ENCODE measurements around the gene NUDCD3.

NUDCD3 gene

GRCh38 chr7:44445986-44446671 lies 44.3 kb downstream of the NUDCD3 start:
- H3K23ac ChIP-seq (ENCODE audit: low read length): no peak overlapping the region
- H2BK120ac ChIP-seq (ENCODE audit: insufficient read depth, low read length, poor library complexity): no peak overlapping the region
- no peaks in the 10 kb centered on the region for H3K79me2 ChIP-seq (ENCODE audit: control insufficient read depth, insufficient read depth, low read length, poor library complexity)
- H3K18ac ChIP-seq (ENCODE audit: low read length): no peak overlapping the region
- no CpG with 5 or more reads among the region's 2 CpGs for WGBS (ENCODE audit: extremely low coverage, insufficient coverage, insufficient read length)
- H3K79me1 ChIP-seq (ENCODE audit: low read length): no peaks in the 10 kb centered on the region
- no peak overlapping the region for H3K4me2 ChIP-seq (ENCODE audit: low read length)
- H3K14ac ChIP-seq (ENCODE audit: low read length): no peak overlapping the region
- no peak overlapping the region for H4K8ac ChIP-seq (ENCODE audit: low read depth, low read length)
- H4K91ac ChIP-seq (ENCODE audit: low read depth, low read length): no peak overlapping the region
- no peak overlapping the region for H2AK5ac ChIP-seq (ENCODE audit: low read length)
- no peak overlapping the region for H2BK12ac ChIP-seq (ENCODE audit: low read length)
- peaks cover 6 to 13% of the 10 kb centered on the region in 2 experiments for H3K36me3 ChIP-seq (ENCODE audit: control insufficient read depth in 1 of 2, insufficient read depth in 2 of 2, low read length in 2 of 2)
- no peaks in the 10 kb centered on the region for H3K27me3 ChIP-seq (ENCODE audit: insufficient read depth, low read length)
- no peak for DNase-seq
- H4K12ac ChIP-seq (ENCODE audit: low read depth, low read length): no peak overlapping the region
- H3K9me3 ChIP-seq (ENCODE audit: insufficient read depth, low read depth, low read length): no peaks in the 10 kb centered on the region
- H2AFZ ChIP-seq (ENCODE audit: insufficient read depth, low read length, poor library complexity): no peak overlapping the region
- H3K4ac ChIP-seq (ENCODE audit: low read depth, low read length): no peak overlapping the region
- no peaks in the 10 kb centered on the region for H3K4me1 ChIP-seq (ENCODE audit: control insufficient read depth in 1 of 2, insufficient read depth in 2 of 2, low read length in 2 of 2)
- no peak overlapping the region for H3K9ac ChIP-seq (ENCODE audit: low read length)
- no peak overlapping the region for H3K4me3 ChIP-seq (ENCODE audit: low read depth, low read length)
- H2BK5ac ChIP-seq (ENCODE audit: low read depth, low read length, poor library complexity): no peak overlapping the region
- no peak overlapping the region for H3K27ac ChIP-seq (ENCODE audit: low read depth, low read length)

- H3K79me2 ChIP-seq (ENCODE audit: control insufficient read depth, insufficient read depth, low read length, poor library complexity): no peaks in the 10 kb centered on the region
- H4K91ac ChIP-seq (ENCODE audit: low read depth, low read length): no peak overlapping the region
- no peak overlapping the region for H3K23ac ChIP-seq (ENCODE audit: low read length)
- H3K4ac ChIP-seq (ENCODE audit: low read depth, low read length): no peak overlapping the region
- no peak overlapping the region for H3K27ac ChIP-seq (ENCODE audit: low read depth, low read length)
- H4K8ac ChIP-seq (ENCODE audit: low read depth, low read length): no peak overlapping the region
- peaks cover 0 to 7% of the 10 kb centered on the region in 2 experiments for H3K36me3 ChIP-seq (ENCODE audit: control insufficient read depth in 1 of 2, insufficient read depth in 2 of 2, low read length in 2 of 2)
- no CpG with 5 or more reads among the region's 3 CpGs for WGBS (ENCODE audit: extremely low coverage, insufficient coverage, insufficient read length)
- no peak overlapping the region for H2BK5ac ChIP-seq (ENCODE audit: low read depth, low read length, poor library complexity)
- peaks cover 6 to 7% of the 10 kb centered on the region in 2 experiments for H3K4me1 ChIP-seq (ENCODE audit: control insufficient read depth in 1 of 2, insufficient read depth in 2 of 2, low read length in 2 of 2)
- no peak overlapping the region for H3K4me3 ChIP-seq (ENCODE audit: low read depth, low read length)
- H2BK120ac ChIP-seq (ENCODE audit: insufficient read depth, low read length, poor library complexity): no peak overlapping the region
- no peak overlapping the region for H3K14ac ChIP-seq (ENCODE audit: low read length)
- H2BK12ac ChIP-seq (ENCODE audit: low read length): no peak overlapping the region
- no peak overlapping the region for H4K12ac ChIP-seq (ENCODE audit: low read depth, low read length)
- no peaks in the 10 kb centered on the region for H3K79me1 ChIP-seq (ENCODE audit: low read length)
- H3K18ac ChIP-seq (ENCODE audit: low read length): no peak overlapping the region
- no peak overlapping the region for H2AFZ ChIP-seq (ENCODE audit: insufficient read depth, low read length, poor library complexity)
- H3K4me2 ChIP-seq (ENCODE audit: low read length): no peak overlapping the region
- no peak overlapping the region for H3K9ac ChIP-seq (ENCODE audit: low read length)
- no peaks in the 10 kb centered on the region for H3K9me3 ChIP-seq (ENCODE audit: insufficient read depth, low read depth, low read length)
- DNase-seq: no peak
- H2AK5ac ChIP-seq (ENCODE audit: low read length): no peak overlapping the region
- H3K27me3 ChIP-seq (ENCODE audit: insufficient read depth, low read length): no peaks in the 10 kb centered on the region
Observed at GRCh38 chr7:44441079-44441478, 49.4 kb downstream of the NUDCD3 start.

GRCh38 chr7:44440577-44441078 lies 49.8 kb downstream of the NUDCD3 start:
- Histone ChIP-seq H4K8ac (ENCODE audit: low read depth, low read length) (no peak overlapping the region), H3K4me2 (ENCODE audit: low read length) (no peak overlapping the region), H3K27ac (ENCODE audit: low read depth, low read length) (no peak overlapping the region), H2AFZ (ENCODE audit: insufficient read depth, low read length, poor library complexity) (no peak overlapping the region), H4K91ac (ENCODE audit: low read depth, low read length) (no peak overlapping the region), H3K23ac (ENCODE audit: low read length) (no peak overlapping the region), H3K9ac (ENCODE audit: low read length) (no peak overlapping the region), H2BK12ac (ENCODE audit: low read length) (no peak overlapping the region), H3K14ac (ENCODE audit: low read length) (no peak overlapping the region), H3K9me3 (ENCODE audit: insufficient read depth, low read depth, low read length) (no peaks in the 10 kb centered on the region), H3K27me3 (ENCODE audit: insufficient read depth, low read length) (no peaks in the 10 kb centered on the region), H2AK5ac (ENCODE audit: low read length) (no peak overlapping the region), H3K4me1 (ENCODE audit: control insufficient read depth in 1 of 2, insufficient read depth in 2 of 2, low read length in 2 of 2) (peaks cover 6 to 7% of the 10 kb centered on the region in 2 experiments), H3K79me1 (ENCODE audit: low read length) (no peaks in the 10 kb centered on the region), H3K4me3 (ENCODE audit: low read depth, low read length) (no peak overlapping the region), H2BK5ac (ENCODE audit: low read depth, low read length, poor library complexity) (no peak overlapping the region), H3K79me2 (ENCODE audit: control insufficient read depth, insufficient read depth, low read length, poor library complexity) (no peaks in the 10 kb centered on the region), H3K18ac (ENCODE audit: low read length) (no peak overlapping the region), H4K12ac (ENCODE audit: low read depth, low read length) (no peak overlapping the region), H3K36me3 (ENCODE audit: control insufficient read depth in 1 of 2, insufficient read depth in 2 of 2, low read length in 2 of 2) (peaks cover 0 to 3% of the 10 kb centered on the region in 2 experiments), H2BK120ac (ENCODE audit: insufficient read depth, low read length, poor library complexity) (no peak overlapping the region), H3K4ac (ENCODE audit: low read depth, low read length) (no peak overlapping the region)
- no peak for DNase-seq

- Histone ChIP-seq H3K36me3 (ENCODE audit: control insufficient read depth in 1 of 2, insufficient read depth in 2 of 2, low read length in 2 of 2) (peaks cover 0 to 3% of the 10 kb centered on the region in 2 experiments), H3K18ac (ENCODE audit: low read length) (no peak overlapping the region), H3K4me2 (ENCODE audit: low read length) (no peak overlapping the region), H4K8ac (ENCODE audit: low read depth, low read length) (no peak overlapping the region), H2BK120ac (ENCODE audit: insufficient read depth, low read length, poor library complexity) (no peak overlapping the region), H3K79me1 (ENCODE audit: low read length) (no peaks in the 10 kb centered on the region), H2AK5ac (ENCODE audit: low read length) (no peak overlapping the region), H2BK5ac (ENCODE audit: low read depth, low read length, poor library complexity) (no peak overlapping the region), H3K27ac (ENCODE audit: low read depth, low read length) (no peak overlapping the region), H2AFZ (ENCODE audit: insufficient read depth, low read length, poor library complexity) (no peak overlapping the region), H4K91ac (ENCODE audit: low read depth, low read length) (no peak overlapping the region), H3K14ac (ENCODE audit: low read length) (no peak overlapping the region), H3K9me3 (ENCODE audit: insufficient read depth, low read depth, low read length) (no peaks in the 10 kb centered on the region), H3K27me3 (ENCODE audit: insufficient read depth, low read length) (no peaks in the 10 kb centered on the region), H3K4me1 (ENCODE audit: control insufficient read depth in 1 of 2, insufficient read depth in 2 of 2, low read length in 2 of 2) (peaks cover 6 to 7% of the 10 kb centered on the region in 2 experiments), H3K9ac (ENCODE audit: low read length) (no peak overlapping the region), H2BK12ac (ENCODE audit: low read length) (no peak overlapping the region), H3K79me2 (ENCODE audit: control insufficient read depth, insufficient read depth, low read length, poor library complexity) (no peaks in the 10 kb centered on the region), H3K23ac (ENCODE audit: low read length) (no peak overlapping the region), H3K4ac (ENCODE audit: low read depth, low read length) (no peak overlapping the region), H4K12ac (ENCODE audit: low read depth, low read length) (no peak overlapping the region), H3K4me3 (ENCODE audit: low read depth, low read length) (no peak overlapping the region)
- no peak for DNase-seq
- no CpG with 5 or more reads among the region's 3 CpGs for WGBS (ENCODE audit: extremely low coverage, insufficient coverage, insufficient read length)
Observed at GRCh38 chr7:44439926-44440325, 50.5 kb downstream of the NUDCD3 start.
